ENCODE data around the gene GPR179. TPM values are rescaled to one million over a fixed set of nuclear protein-coding genes. Genes with fewer than 3 reads are reported as not detected.

Gene GPR179
- total RNA-seq, 2 donors from 2014 or later, result 0.03 TPM; not detected in 1

Other genes starting within 250 kb of the GPR179 start
- not detected for gene TBC1D3E, start 216.0 kb downstream of the GPR179 start, total RNA-seq
- not detected for gene TBC1D3, start 151.4 kb downstream of the GPR179 start, total RNA-seq
- gene MRPL45, start 46.8 kb downstream of the GPR179 start, total RNA-seq, result 10 to 100 TPM; 28.3 to 28.6 TPM
- 10 to 100 TPM; 11.3 to 12.6 TPM for gene SOCS7, start 7.9 kb upstream of the GPR179 start, total RNA-seq
- 10 to 100 TPM in 1 of 2 donors, 1 to 10 TPM in 1; 3.9 to 11.3 TPM for gene ARHGAP23, start 84.5 kb upstream of the GPR179 start, total RNA-seq

All from left colon (tissue), 2 donors.